Uterus (tissue), 4 donors: ENCODE results near the gene GNG7. TPM values are rescaled to one million over a fixed set of nuclear protein-coding genes. Genes with fewer than 3 reads are reported as not detected.
A peak's percentile ranks its signal among the peaks of the same experiment; 100 is the strongest.

Experiments used
- DNase-seq, 2 donors: peaks; one replicate each; pipeline ENCODE4 v3.0.0-alpha.2; 2019 to 2020
- H3K27ac ChIP-seq, 2 donors: fragments of 200-600 bp; sonication (generic); 1 replicate in 1 of 2; 2 replicates in 1 of 2; pipeline ENCODE4 v1.5.1; 2016 to 2018
- H3K27me3 ChIP-seq, 2 donors: fragments of 200-600 bp; sonication (generic); one replicate each; pipeline ENCODE4 v1.5.1; 2018 to 2019; ENCODE audit warnings: control low read depth in 1 of 2
- H3K36me3 ChIP-seq, 2 donors: fragments of 200-600 bp; sonication (generic); one replicate each; pipeline ENCODE4 v1.5.1; 2019; ENCODE audit warnings: control low read depth in 1 of 2
- H3K4me1 ChIP-seq, 2 donors: fragments of 200-600 bp; sonication (generic); one replicate each; pipeline ENCODE4 v1.5.1; 2018 to 2019; ENCODE audit warnings: control low read depth in 1 of 2
- H3K4me3 ChIP-seq, 2 donors: fragments of 200-600 bp; sonication (generic); 1 replicate in 1 of 2; 2 replicates in 1 of 2; pipeline ENCODE4 v1.5.1; 2018 to 2019; ENCODE audit warnings: mild to moderate bottlenecking in 1 of 2
- H3K9me3 ChIP-seq, 2 donors: fragments of 200-600 bp; sonication (generic); one replicate each; pipeline ENCODE4 v1.5.1; 2019; ENCODE audit warnings: control low read depth in 1 of 2
- POLR2A ChIP-seq, 2 donors: fragments of 450-650 bp; IDR thresholded peaks; one replicate each; pipeline ENCODE4 v1.6.1; 2016; ENCODE audit warnings: antibody characterized with exemption in 2 of 2, mild to moderate bottlenecking in 1 of 2, moderate library complexity in 1 of 2
- intact Hi-C: fragments of 100-400 bp; cut with DNase I; formaldehyde crosslinking; loops from one replicate; pipeline ENCODE4 v1.15.1; 2023; ENCODE audit warnings: low total_unique reads
- total RNA-seq, 4 donors: library from RNA; depleted of rRNA in 3 of 4; stranded (reverse); fragments of >200 nt in 3 of 4; gene quantifications; one replicate each; pipeline versions ENCODE4 v1.1.0 to v1.2.4, GENCODE V29; 2014 to 2023
- TF ChIP-seq, protein P1 (sequence below), 4 experiments: fragments of 200-600 bp in 2 of 4; fragments of 450-650 bp in 2 of 4; sonication (generic) in 2 of 4; IDR thresholded peaks; one replicate each; pipeline ENCODE4 v1.5.1; 2016 to 2019; ENCODE audit warnings: antibody characterized with exemption in 4 of 4, mild to moderate bottlenecking in 2 of 4, moderate library complexity in 1 of 4
- donor health status: DM: yes; HTN: yes; CAD: no.

The GNG7 gene
- total RNA-seq, 4 donors from 2014 or later, result 0.88 to 11.1 (median 3.2) TPM

DNA sequence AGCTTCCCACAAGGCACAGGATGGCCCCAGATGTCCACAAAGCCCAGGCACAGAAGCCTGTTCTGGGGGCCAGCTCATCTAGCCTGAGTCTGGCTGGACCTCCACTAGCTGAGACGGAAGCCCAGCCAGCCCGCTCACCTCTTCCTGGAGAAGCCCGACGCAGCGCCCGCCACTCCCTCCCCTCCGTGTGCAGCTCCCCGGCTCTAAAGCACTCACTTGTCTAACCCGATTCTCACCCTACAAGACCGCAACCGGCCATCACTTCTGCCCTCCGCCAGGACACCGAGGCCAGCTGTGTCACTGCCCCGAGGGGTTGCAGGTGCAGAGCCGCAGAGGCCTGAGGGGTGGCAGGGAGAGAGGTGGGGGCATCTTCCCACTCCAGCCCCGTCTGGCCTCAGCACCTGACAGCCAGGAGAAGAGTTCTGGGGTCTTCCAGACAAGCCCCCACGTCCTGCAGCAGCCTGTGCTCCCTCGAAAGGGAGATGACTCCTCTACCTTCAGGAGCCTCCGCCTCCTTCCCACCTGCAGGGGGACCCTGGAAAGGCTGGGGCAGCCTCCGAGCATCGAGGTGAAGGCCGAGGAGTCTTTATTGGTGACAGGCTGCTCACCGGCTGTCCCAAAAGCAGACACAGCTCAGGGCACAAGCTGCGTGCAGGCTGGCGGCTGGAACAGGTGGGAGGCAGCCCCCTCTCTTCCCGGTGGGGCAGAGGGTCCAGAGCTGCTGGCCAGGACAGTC lies 24.6 kb upstream of the GNG7 start:
- TF ChIP-seq POLR2A (IDR thresholded peaks at IDR 0.05), result no peak
- DNase-seq, result no peak
- no peak overlapping the region for H3K27ac ChIP-seq
- intact Hi-C loops, result no loop called here
- H3K27me3 ChIP-seq, result peaks cover 0 to 8% of the 10 kb centered on the region in 2 donors
- H3K4me1 ChIP-seq, result peaks cover 0 to 17% of the 10 kb centered on the region in 2 donors
- H3K36me3 ChIP-seq, result no peaks in the 10 kb centered on the region
- no peaks in the 10 kb centered on the region for H3K9me3 ChIP-seq
- H3K4me3 ChIP-seq, result no peak overlapping the region

DNA sequence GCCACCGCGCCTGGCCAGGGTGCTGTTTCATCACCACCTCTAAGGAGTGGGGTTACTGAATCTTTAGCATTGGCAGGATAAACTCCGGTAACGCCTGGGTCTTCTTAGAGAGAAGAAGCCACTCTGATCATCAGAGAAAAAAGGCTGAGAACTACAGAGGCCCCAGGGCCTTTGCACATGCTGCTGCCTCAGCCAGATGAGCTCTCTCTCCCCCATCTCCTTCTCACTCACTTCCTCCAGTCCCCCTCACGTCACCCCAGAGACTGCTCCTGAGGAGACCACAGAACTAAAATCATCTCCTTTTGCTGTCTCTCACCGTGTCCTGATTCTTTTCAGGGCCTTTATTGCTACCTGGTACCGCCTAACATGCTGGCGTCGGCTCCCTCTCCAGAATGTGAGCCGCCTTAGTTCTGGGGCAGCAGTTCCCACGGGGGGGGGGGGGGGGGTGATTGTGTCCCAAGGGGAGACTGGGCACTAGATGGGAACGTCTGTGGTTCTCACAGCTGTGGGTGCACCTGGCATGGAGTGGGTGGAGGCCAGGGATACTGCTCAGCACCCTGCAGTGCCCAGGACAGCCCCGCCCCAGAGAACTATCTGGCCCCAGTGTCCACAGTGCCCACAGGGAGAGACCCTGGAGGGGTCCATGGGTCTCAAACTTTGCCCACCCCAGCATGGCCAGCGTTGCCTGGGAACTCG lies 23.8 kb upstream of the GNG7 start:
- no peaks in the 10 kb centered on the region for H3K9me3 ChIP-seq
- H3K36me3 ChIP-seq, result no peaks in the 10 kb centered on the region
- H3K27me3 ChIP-seq, result peaks cover 0 to 8% of the 10 kb centered on the region in 2 donors
- peaks cover 0 to 22% of the 10 kb centered on the region in 2 donors for H3K4me1 ChIP-seq
- no peak for DNase-seq
- TF ChIP-seq, protein P1, sequence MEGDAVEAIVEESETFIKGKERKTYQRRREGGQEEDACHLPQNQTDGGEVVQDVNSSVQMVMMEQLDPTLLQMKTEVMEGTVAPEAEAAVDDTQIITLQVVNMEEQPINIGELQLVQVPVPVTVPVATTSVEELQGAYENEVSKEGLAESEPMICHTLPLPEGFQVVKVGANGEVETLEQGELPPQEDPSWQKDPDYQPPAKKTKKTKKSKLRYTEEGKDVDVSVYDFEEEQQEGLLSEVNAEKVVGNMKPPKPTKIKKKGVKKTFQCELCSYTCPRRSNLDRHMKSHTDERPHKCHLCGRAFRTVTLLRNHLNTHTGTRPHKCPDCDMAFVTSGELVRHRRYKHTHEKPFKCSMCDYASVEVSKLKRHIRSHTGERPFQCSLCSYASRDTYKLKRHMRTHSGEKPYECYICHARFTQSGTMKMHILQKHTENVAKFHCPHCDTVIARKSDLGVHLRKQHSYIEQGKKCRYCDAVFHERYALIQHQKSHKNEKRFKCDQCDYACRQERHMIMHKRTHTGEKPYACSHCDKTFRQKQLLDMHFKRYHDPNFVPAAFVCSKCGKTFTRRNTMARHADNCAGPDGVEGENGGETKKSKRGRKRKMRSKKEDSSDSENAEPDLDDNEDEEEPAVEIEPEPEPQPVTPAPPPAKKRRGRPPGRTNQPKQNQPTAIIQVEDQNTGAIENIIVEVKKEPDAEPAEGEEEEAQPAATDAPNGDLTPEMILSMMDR (IDR thresholded peaks at IDR 0.05), result no peak
- no peak for TF ChIP-seq POLR2A (IDR thresholded peaks at IDR 0.05)
- intact Hi-C loops, result no loop called here
- no peak overlapping the region for H3K4me3 ChIP-seq
- H3K27ac ChIP-seq, result no peak overlapping the region

DNA sequence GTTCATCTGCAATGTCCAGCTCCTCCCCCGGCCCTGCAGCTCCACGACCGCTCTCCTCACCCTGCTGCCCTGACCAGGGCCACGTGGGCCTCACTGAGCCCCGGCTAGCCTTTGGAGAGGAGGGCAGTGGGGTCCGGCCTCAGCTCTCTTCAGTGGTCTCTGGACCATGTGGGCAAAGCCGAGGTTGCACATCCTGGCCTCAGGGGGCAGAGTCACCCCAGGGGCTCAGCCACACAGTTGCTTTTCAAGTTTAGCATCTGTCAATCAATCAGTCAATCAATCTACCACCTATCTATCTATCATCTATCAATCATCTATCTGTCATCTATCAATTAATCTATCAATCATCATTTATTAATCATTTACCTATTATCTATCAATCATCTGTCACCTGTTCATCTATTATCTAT lies 21.7 kb upstream of the GNG7 start:
- DNase-seq, result no peak
- TF ChIP-seq, protein P1 (IDR thresholded peaks at IDR 0.05), result no peak
- TF ChIP-seq POLR2A (IDR thresholded peaks at IDR 0.05), result no peak
- H3K27ac ChIP-seq, result peak overlapping the region in 1 of 2 donors; percentile 88
- H3K4me1 ChIP-seq, result peaks cover 0 to 32% of the 10 kb centered on the region in 2 donors
- peaks cover 0 to 8% of the 10 kb centered on the region in 2 donors for H3K27me3 ChIP-seq
- H3K36me3 ChIP-seq, result no peaks in the 10 kb centered on the region
- H3K9me3 ChIP-seq, result no peaks in the 10 kb centered on the region
- H3K4me3 ChIP-seq, result no peak overlapping the region
- intact Hi-C loops, result no loop called here

DNA sequence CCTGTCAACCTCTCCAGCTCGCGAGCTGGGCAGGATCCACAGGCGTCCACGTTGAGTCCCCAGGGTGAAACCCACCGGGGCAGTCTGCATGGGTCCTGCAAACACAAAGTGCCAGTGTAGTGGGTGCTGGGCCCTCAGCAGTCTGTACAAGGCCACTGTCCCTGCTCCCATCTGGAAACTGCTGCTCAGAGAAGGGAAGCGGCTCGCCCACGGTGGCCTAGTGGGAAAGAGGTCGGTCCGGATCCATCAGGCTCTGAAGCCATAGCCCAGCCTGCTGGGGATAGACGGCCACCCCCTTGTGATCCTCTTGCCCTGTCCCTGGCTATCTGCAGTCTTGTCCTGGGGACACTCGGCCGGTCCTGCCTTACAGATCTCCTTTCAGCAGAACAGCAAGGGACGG lies 21.3 kb upstream of the GNG7 start:
- H3K27me3 ChIP-seq, result peaks cover 0 to 8% of the 10 kb centered on the region in 2 donors
- intact Hi-C loops, result no loop called here

DNA sequence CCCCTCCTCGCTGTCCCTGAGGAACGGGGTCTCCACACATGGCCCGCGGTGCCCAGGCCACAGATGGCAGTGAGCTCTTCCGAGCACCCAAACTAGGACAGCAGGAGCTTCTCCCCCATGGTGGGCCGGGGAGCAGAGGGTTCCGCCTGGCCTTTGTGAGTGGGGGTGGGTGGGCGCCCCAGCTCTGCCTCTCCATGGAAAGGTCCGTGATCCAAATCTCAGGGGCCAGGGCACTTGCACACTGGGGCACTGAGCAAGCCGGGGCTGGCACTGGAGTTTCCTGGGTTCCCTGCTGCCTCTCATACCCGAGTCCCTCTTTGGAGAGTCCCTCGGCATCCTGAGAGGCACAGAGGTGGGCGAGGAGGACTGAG lies 20.8 kb upstream of the GNG7 start:
- Histone ChIP-seq H3K4me3 (no peak overlapping the region), H3K27me3 (peaks cover 0 to 8% of the 10 kb centered on the region in 2 donors), H3K36me3 (no peaks in the 10 kb centered on the region), H3K4me1 (peaks cover 0 to 32% of the 10 kb centered on the region in 2 donors), H3K27ac (peak overlapping the region; percentile 81 to 88), H3K9me3 (no peaks in the 10 kb centered on the region)
- TF ChIP-seq, protein P1 (IDR thresholded peaks at IDR 0.05), result no peak
- TF ChIP-seq POLR2A (IDR thresholded peaks at IDR 0.05), result no peak
- no peak for DNase-seq
- intact Hi-C loops, result no loop called here

More for the DNA sequence above, 21.3 kb upstream of the GNG7 start:
- no peak for DNase-seq
- no peaks in the 10 kb centered on the region for H3K9me3 ChIP-seq
- H3K4me3 ChIP-seq, result no peak overlapping the region
- H3K27ac ChIP-seq, result peak overlapping the region; percentile 81 to 88
- TF ChIP-seq, protein P1 (IDR thresholded peaks at IDR 0.05), result no peak
- no peak for TF ChIP-seq POLR2A (IDR thresholded peaks at IDR 0.05)
- no peaks in the 10 kb centered on the region for H3K36me3 ChIP-seq
- H3K4me1 ChIP-seq, result peaks cover 0 to 32% of the 10 kb centered on the region in 2 donors
